IMR-90 (cell line): ENCODE results near the gene IGF1. TPM values are rescaled to one million over a fixed set of nuclear protein-coding genes. Genes with fewer than 3 reads are reported as not detected.

ENCODE experiments used
- ATAC-seq: fragments of 200-7000 bp; cut with Tn5 transposase; 2 replicates; pipeline ENCODE4 v1.9.1; 2020; ENCODE audit warnings: low read depth, mild to moderate bottlenecking, moderate library complexity
- BruUV-seq: library from RNA; stranded (reverse); fragments of 400-500 nt; replicated peaks from 2 replicates; lab custom pipeline; 2021; lab: Mats Ljungman, UMichigan
- CTCF ChIA-PET: fragments of 300-600 bp; formaldehyde crosslinking; extraction: SDS; loops from one replicate; lab custom pipeline; 2021; ENCODE audit warnings: antibody characterized with exemption; lab: Yijun Ruan, JAX
- POLR2A ChIA-PET: fragments of 300-600 bp; sonication (Branson Sonifier 250); formaldehyde crosslinking; loops from one replicate; lab custom pipeline; 2022; ENCODE audit warnings: antibody characterized with exemption; ENCODE audit not compliant: unreplicated experiment; lab: Charles Lee
- DNase-seq: peaks from one replicate; pipeline ENCODE4 v3.0.0; 2013
- H2AFZ ChIP-seq: replicated peaks from 2 replicates; pipeline ENCODE3; 2013; ENCODE audit warnings: low read length, mild to moderate bottlenecking; ENCODE audit not compliant: poor library complexity
- H2AK5ac ChIP-seq: 2 replicates; pipeline ENCODE4 v1.6.1; 2013; ENCODE audit warnings: low read depth, low read length, inconsistent platforms
- H2AK9ac ChIP-seq: replicated peaks from 2 replicates; pipeline ENCODE3; 2013; ENCODE audit warnings: mild to moderate bottlenecking, low read depth, low read length, moderate library complexity; ENCODE audit not compliant: poor library complexity
- H2BK120ac ChIP-seq: 2 replicates; pipeline ENCODE4 v1.6.1; 2013; ENCODE audit warnings: low read depth, low read length, inconsistent platforms
- H2BK15ac ChIP-seq: 3 replicates; pipeline ENCODE4 v1.6.1; 2013; ENCODE audit warnings: low read depth, low read length, inconsistent platforms
- H2BK20ac ChIP-seq: 2 replicates; pipeline ENCODE4 v1.6.1; 2013; ENCODE audit warnings: low read depth, mild to moderate bottlenecking, inconsistent platforms, low read length, moderate library complexity
- H2BK5ac ChIP-seq: 2 replicates; pipeline ENCODE4 v1.6.1; 2013; ENCODE audit warnings: mild to moderate bottlenecking, low read depth, low read length, inconsistent platforms; ENCODE audit not compliant: poor library complexity, severe bottlenecking
- H3K14ac ChIP-seq: replicated peaks from 2 replicates; pipeline ENCODE4 v1.6.1; 2013; ENCODE audit warnings: low read depth, low read length, inconsistent platforms
- H3K18ac ChIP-seq: 2 replicates; pipeline ENCODE4 v1.6.1; 2013; ENCODE audit warnings: low read depth, low read length, control low read depth
- H3K23ac ChIP-seq: 2 replicates; pipeline ENCODE4 v1.6.1; 2013; ENCODE audit warnings: low read depth, low read length, inconsistent platforms
- H3K27ac ChIP-seq: 2 replicates; pipeline ENCODE4 v1.5.1; 2013; ENCODE audit warnings: mild to moderate bottlenecking, control low read depth, low read length; ENCODE audit not compliant: insufficient read depth
- H3K27me3 ChIP-seq: 2 replicates; pipeline ENCODE4 v1.6.1; 2013; ENCODE audit warnings: low read length; ENCODE audit not compliant: control insufficient read depth, insufficient read depth
- H3K36me3 ChIP-seq: 2 replicates; pipeline ENCODE4 v1.6.1; 2013; ENCODE audit warnings: low read length, mixed read lengths; ENCODE audit not compliant: control insufficient read depth, insufficient read depth
- H3K4ac ChIP-seq: 2 replicates; pipeline ENCODE4 v1.6.1; 2013; ENCODE audit warnings: low read depth, low read length, inconsistent platforms
- H3K4me1 ChIP-seq: 2 replicates; pipeline ENCODE4 v1.6.1; 2013; ENCODE audit warnings: low read length, mixed read lengths; ENCODE audit not compliant: control insufficient read depth, insufficient read depth
- H3K4me2 ChIP-seq: 2 replicates; pipeline ENCODE4 v1.6.1; 2013; ENCODE audit warnings: low read depth, mild to moderate bottlenecking, control low read depth, low read length, moderate library complexity
- H3K4me3 ChIP-seq: 2 replicates; pipeline ENCODE4 v1.5.1; 2013; ENCODE audit warnings: low read depth, mild to moderate bottlenecking, control low read depth, low read length, moderate library complexity; ENCODE audit not compliant: insufficient read depth
- H3K56ac ChIP-seq: 2 replicates; pipeline ENCODE4 v1.6.1; 2013; ENCODE audit warnings: low read length, inconsistent platforms; ENCODE audit not compliant: insufficient read depth; ENCODE audit errors: extremely low read depth
- H3K79me1 ChIP-seq, 2 experiments: 2 replicates each; pipeline ENCODE4 v1.6.1; 2013; ENCODE audit warnings: low read length in 2 of 2, inconsistent platforms in 1 of 2, low read depth in 1 of 2
- H3K9ac ChIP-seq: 2 replicates; pipeline ENCODE4 v1.6.1; 2013; ENCODE audit warnings: low read depth, low read length, control low read depth
- H3K9me1 ChIP-seq: 2 replicates; pipeline ENCODE4 v1.6.1; 2013; ENCODE audit warnings: low read length, inconsistent platforms; ENCODE audit not compliant: insufficient read depth
- H3K9me3 ChIP-seq: 2 replicates; pipeline ENCODE4 v1.6.1; 2013; ENCODE audit warnings: low read length; ENCODE audit not compliant: control insufficient read depth, insufficient read depth
- H4K20me1 ChIP-seq: 2 replicates; pipeline ENCODE4 v1.6.1; 2013; ENCODE audit warnings: low read length, inconsistent platforms; ENCODE audit not compliant: insufficient read depth
- H4K5ac ChIP-seq: 2 replicates; pipeline ENCODE4 v1.6.1; 2013; ENCODE audit warnings: mild to moderate bottlenecking, low read depth, low read length, control low read depth
- H4K8ac ChIP-seq, 2 experiments: 2 replicates each; pipeline ENCODE4 v1.6.1; 2013; ENCODE audit warnings: low read depth in 2 of 2, low read length in 2 of 2, control low read depth in 1 of 2, inconsistent platforms in 1 of 2
- H4K91ac ChIP-seq: 2 replicates; pipeline ENCODE4 v1.6.1; 2013; ENCODE audit warnings: low read depth, low read length, inconsistent platforms; ENCODE audit not compliant: insufficient read depth
- BHLHE40 ChIP-seq: fragments of 150-350 bp; IDR thresholded peaks from 2 replicates; pipeline ENCODE4 v1.6.1; 2016; ENCODE audit warnings: mild to moderate bottlenecking, low read depth, low read length
- CEBPB ChIP-seq: IDR thresholded peaks from 2 replicates; pipeline ENCODE4 v1.6.1; 2012; ENCODE audit warnings: low read depth, low read length, improper control_type of control experiment
- CHD1 ChIP-seq: IDR thresholded peaks from 2 replicates; pipeline ENCODE4 v1.6.1; 2012; ENCODE audit warnings: low read depth, low read length, improper control_type of control experiment
- MAZ ChIP-seq: IDR thresholded peaks from 2 replicates; pipeline ENCODE4 v1.6.1; 2012; ENCODE audit warnings: low read depth, mild to moderate bottlenecking, low read length, improper control_type of control experiment, moderate library complexity, borderline replicate concordance
- POLR2A ChIP-seq: IDR thresholded peaks from 2 replicates; pipeline ENCODE4 v1.6.1; 2012; ENCODE audit warnings: mild to moderate bottlenecking, low read depth, low read length
- RCOR1 ChIP-seq: IDR thresholded peaks from 2 replicates; pipeline ENCODE4 v1.6.1; 2012; ENCODE audit warnings: mild to moderate bottlenecking, low read length, improper control_type of control experiment; ENCODE audit not compliant: insufficient replicate concordance
- RFX5 ChIP-seq: IDR thresholded peaks from 2 replicates; pipeline ENCODE4 v1.8.0; 2012; ENCODE audit warnings: low read depth, mild to moderate bottlenecking, low read length, moderate library complexity
- SMC3 ChIP-seq: fragments of 150-350 bp; IDR thresholded peaks from 2 replicates; pipeline ENCODE4 v1.6.1; 2016; ENCODE audit warnings: low read depth, mild to moderate bottlenecking, antibody characterized with exemption, low read length, moderate library complexity
- WGBS, 2 experiments: methylation state at CpG; one replicate each; pipeline versions ENCODE4 v1.1.5 to v1.1.7; 2013; ENCODE audit warnings: missing lambda C conversion rate in 2 of 2; ENCODE audit not compliant: insufficient read length in 1 of 2; ENCODE audit errors: extremely low coverage in 2 of 2; 5-methylcytosine and 5-hydroxymethylcytosine counted together
- dilution Hi-C: fragments of 300-500 bp; cut with HindIII; formaldehyde crosslinking; loops from one replicate; pipeline ENCODE4 v1.14.3; 2018; ENCODE audit warnings: low sequenced_read_pairs; ENCODE audit not compliant: unreplicated experiment
- in situ Hi-C: fragments of 300-500 bp; cut with MboI; formaldehyde crosslinking; loops from 3 replicates; pipeline ENCODE4 v1.14.3; 2019; ENCODE audit warnings: low sequenced_read_pairs, inconsistent platforms, mixed read lengths
- intact Hi-C: fragments of 100-400 bp; cut with micrococcal nuclease; formaldehyde crosslinking; loops from 2 replicates; pipeline ENCODE4 v1.10.0; 2022
- polyA plus RNA-seq, 3 experiments: library from polyadenylated mRNA; depleted of rRNA; stranded (reverse); fragments of >200 nt; gene quantifications; 2 replicates each; pipeline ENCODE4 v1.2.3, GENCODE V29; 2012; ENCODE audit warnings: low replicate concordance in 1 of 3
- total RNA-seq: library from RNA; depleted of rRNA; stranded (reverse); fragments of >200 nt; gene quantifications from 2 replicates; pipeline ENCODE4 v1.2.3, GENCODE V29; 2012
- TF ChIP-seq, protein P1 (sequence below): conservative IDR thresholded peaks from 2 replicates; pipeline ENCODE4 v1.5.1; 2012; ENCODE audit warnings: mild to moderate bottlenecking, low read depth, low read length, improper control_type of control experiment
- TF ChIP-seq, protein P2 (sequence below): fragments of 150-350 bp; IDR thresholded peaks from 2 replicates; pipeline ENCODE4 v1.6.1; 2017; ENCODE audit warnings: mild to moderate bottlenecking, antibody characterized with exemption, low read length, low read depth

The IGF1 gene
- total and polyA plus RNA-seq, 2 of the 4 experiments (the other 2 are of a cell fraction), result under 0.01 to 0.12 TPM

DNA sequence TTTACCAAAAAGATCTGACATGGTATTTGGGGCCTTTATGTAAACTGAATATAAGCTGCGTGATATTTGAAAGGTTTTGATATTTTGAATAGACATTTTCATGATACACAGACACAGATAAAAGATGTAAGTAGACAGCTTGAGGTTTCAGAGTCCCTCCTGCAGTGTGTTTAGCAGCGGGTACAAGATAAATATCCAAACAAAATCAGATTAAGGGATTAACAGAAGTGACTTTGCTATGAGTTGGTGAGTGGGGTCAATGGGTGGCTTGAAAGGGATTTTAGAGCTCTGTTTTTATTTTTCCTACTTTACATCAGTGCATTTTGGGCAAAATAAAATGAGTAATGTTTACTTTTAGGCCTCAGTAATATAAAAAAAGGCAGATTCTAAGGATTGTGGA, 84.1 kb downstream of the IGF1 start:
- Histone ChIP-seq H3K23ac (no peak overlapping the region), H2AK5ac (no peak overlapping the region), H3K18ac (no peak overlapping the region), H2BK120ac (no peak overlapping the region), H3K4ac (no peak overlapping the region), H3K4me2 (no peak overlapping the region), H3K9ac (no peak overlapping the region), H3K27ac (no peak overlapping the region), H2AFZ (no peak overlapping the region), H4K8ac (no peak overlapping the region; a peak in 1 of 4 replicates), H3K4me3 (no peak overlapping the region), H3K36me3 (no peaks in the 10 kb centered on the region), H4K91ac (no peak overlapping the region), H3K4me1 (0 out of 2 replicates have a peak, but pooled peaks cover 2% of the 10 kb centered on the region), H3K9me1 (no peaks in the 10 kb centered on the region), H3K14ac (no peak overlapping the region), H3K79me1 (no peaks in the 10 kb centered on the region), H4K20me1 (no peaks in the 10 kb centered on the region), H4K5ac (no peak overlapping the region), H3K56ac (no peak overlapping the region), H2BK20ac (no peak overlapping the region), H2BK5ac (no peak overlapping the region), H2AK9ac (no peak overlapping the region), H2BK15ac (no peak overlapping the region), H3K27me3 (no peaks in the 10 kb centered on the region), H3K9me3 (no peaks in the 10 kb centered on the region)
- TF ChIP-seq RFX5 (no peak), SMC3 (no peak), POLR2A (no peak), CEBPB (no peak), CHD1 (no peak), MAZ (no peak), BHLHE40 (no peak), RCOR1 (no peak)
- TF ChIP-seq, protein P1, sequence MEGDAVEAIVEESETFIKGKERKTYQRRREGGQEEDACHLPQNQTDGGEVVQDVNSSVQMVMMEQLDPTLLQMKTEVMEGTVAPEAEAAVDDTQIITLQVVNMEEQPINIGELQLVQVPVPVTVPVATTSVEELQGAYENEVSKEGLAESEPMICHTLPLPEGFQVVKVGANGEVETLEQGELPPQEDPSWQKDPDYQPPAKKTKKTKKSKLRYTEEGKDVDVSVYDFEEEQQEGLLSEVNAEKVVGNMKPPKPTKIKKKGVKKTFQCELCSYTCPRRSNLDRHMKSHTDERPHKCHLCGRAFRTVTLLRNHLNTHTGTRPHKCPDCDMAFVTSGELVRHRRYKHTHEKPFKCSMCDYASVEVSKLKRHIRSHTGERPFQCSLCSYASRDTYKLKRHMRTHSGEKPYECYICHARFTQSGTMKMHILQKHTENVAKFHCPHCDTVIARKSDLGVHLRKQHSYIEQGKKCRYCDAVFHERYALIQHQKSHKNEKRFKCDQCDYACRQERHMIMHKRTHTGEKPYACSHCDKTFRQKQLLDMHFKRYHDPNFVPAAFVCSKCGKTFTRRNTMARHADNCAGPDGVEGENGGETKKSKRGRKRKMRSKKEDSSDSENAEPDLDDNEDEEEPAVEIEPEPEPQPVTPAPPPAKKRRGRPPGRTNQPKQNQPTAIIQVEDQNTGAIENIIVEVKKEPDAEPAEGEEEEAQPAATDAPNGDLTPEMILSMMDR, result no peak
- TF ChIP-seq, protein P2, sequence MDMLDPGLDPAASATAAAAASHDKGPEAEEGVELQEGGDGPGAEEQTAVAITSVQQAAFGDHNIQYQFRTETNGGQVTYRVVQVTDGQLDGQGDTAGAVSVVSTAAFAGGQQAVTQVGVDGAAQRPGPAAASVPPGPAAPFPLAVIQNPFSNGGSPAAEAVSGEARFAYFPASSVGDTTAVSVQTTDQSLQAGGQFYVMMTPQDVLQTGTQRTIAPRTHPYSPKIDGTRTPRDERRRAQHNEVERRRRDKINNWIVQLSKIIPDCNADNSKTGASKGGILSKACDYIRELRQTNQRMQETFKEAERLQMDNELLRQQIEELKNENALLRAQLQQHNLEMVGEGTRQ, result no peak
- DNase-seq (no peak), ATAC-seq (no peak)
- intact Hi-C loops (no loop called here), dilution Hi-C loops (no loop called here), in situ Hi-C loops (no loop called here)
- CTCF ChIA-PET, result no interaction called here
- BruUV-seq, result no TSS peak
- no CpG with 5 or more reads among the region's 2 CpGs for WGBS, 2 experiments
- POLR2A ChIA-PET, result no interaction called here
